Prostate gland (tissue), 2 donors: ENCODE results near the gene PDXDC1.
"Not testable (repeated sequence)": the region's sequence is repeated elsewhere in the genome, so short reads cannot be mapped to it uniquely, and the experiment has no call there.

Experiments used
- POLR2A ChIP-seq: fragments of 450-650 bp; IDR thresholded peaks from one replicate; pipeline ENCODE4 v1.6.1; 2016; ENCODE audit warnings: antibody characterized with exemption, mild to moderate bottlenecking
- POLR2AphosphoS5 ChIP-seq: sonication (generic); formaldehyde crosslinking; IDR thresholded peaks from one replicate; pipeline ENCODE4 v1.6.1; 2017; ENCODE audit warnings: antibody characterized with exemption
- TF ChIP-seq, protein P1 (sequence below), 4 experiments: fragments of 200-600 bp in 2 of 4; fragments of 450-650 bp in 2 of 4; sonication (generic) in 2 of 4; IDR thresholded peaks; 1 replicate in 3 of 4; 2 replicates in 1 of 4; pipeline ENCODE4 v1.5.1; 2016 to 2019; ENCODE audit warnings: antibody characterized with exemption in 4 of 4, mild to moderate bottlenecking in 2 of 4, moderate library complexity in 2 of 4

DNA sequence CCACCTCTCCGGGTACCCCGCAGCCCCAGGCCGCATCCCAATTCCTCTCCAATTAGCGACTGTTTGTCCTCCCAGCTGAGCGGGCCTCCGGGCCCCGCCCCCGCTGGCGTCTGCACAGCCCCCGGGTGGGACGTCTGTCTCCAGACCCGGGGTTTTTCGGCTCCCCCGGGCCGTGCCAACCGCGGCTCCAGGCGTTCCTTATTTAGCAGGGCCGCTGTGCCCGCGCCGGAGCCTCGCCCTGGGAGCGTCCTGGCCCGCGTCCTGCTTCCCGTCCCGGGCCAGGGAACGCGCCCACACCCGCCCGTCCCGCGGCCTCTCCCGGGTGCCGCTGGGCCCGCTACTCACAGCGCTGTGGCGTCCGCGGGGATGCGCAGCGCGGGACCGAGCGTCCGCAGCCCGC lies 179.2 kb downstream of the PDXDC1 start:
- TF ChIP-seq, protein P1, sequence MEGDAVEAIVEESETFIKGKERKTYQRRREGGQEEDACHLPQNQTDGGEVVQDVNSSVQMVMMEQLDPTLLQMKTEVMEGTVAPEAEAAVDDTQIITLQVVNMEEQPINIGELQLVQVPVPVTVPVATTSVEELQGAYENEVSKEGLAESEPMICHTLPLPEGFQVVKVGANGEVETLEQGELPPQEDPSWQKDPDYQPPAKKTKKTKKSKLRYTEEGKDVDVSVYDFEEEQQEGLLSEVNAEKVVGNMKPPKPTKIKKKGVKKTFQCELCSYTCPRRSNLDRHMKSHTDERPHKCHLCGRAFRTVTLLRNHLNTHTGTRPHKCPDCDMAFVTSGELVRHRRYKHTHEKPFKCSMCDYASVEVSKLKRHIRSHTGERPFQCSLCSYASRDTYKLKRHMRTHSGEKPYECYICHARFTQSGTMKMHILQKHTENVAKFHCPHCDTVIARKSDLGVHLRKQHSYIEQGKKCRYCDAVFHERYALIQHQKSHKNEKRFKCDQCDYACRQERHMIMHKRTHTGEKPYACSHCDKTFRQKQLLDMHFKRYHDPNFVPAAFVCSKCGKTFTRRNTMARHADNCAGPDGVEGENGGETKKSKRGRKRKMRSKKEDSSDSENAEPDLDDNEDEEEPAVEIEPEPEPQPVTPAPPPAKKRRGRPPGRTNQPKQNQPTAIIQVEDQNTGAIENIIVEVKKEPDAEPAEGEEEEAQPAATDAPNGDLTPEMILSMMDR (IDR thresholded peaks at IDR 0.05) = not testable (repeated sequence)
- not testable (repeated sequence) for TF ChIP-seq POLR2AphosphoS5, POLR2A
